Small intestine (tissue), 7 donors: ENCODE measurements around the gene CBFB. TPM values are rescaled to one million over a fixed set of nuclear protein-coding genes. Genes with fewer than 3 reads are reported as not detected.

Experiments
- DNase-seq, 2 donors: peaks; one replicate each; pipeline versions ENCODE4 v3.0.0 to v3.0.0-alpha.2; 2013
- FAIRE-seq: peaks from 2 replicates; lab custom pipeline; 2012; peaks lifted over from hg19 to GRCh38; lab: Jason Lieb, UNC
- H3K27ac ChIP-seq, 3 donors: one replicate each; pipeline ENCODE4 v1.5.1; 2013; ENCODE audit warnings: low read length in 2 of 3, mild to moderate bottlenecking in 2 of 3, control low read depth in 1 of 3, inconsistent platforms in 1 of 3, low read depth in 1 of 3, moderate library complexity in 1 of 3
- H3K27me3 ChIP-seq, 3 donors: one replicate each; pipeline ENCODE4 v1.6.1; 2013; ENCODE audit warnings: low read length in 3 of 3, inconsistent platforms in 1 of 3; ENCODE audit not compliant: control insufficient read depth in 3 of 3, insufficient read depth in 3 of 3
- H3K36me3 ChIP-seq, 3 donors: one replicate each; pipeline ENCODE4 v1.6.1; 2013; ENCODE audit warnings: low read length in 3 of 3, inconsistent platforms in 1 of 3, low read depth in 1 of 3, mild to moderate bottlenecking in 1 of 3, moderate library complexity in 1 of 3; ENCODE audit not compliant: control insufficient read depth in 3 of 3, insufficient read depth in 2 of 3
- H3K4me1 ChIP-seq, 3 donors: one replicate each; pipeline ENCODE4 v1.6.1; 2013; ENCODE audit warnings: low read length in 2 of 3, inconsistent platforms in 1 of 3, low read depth in 1 of 3, mild to moderate bottlenecking in 1 of 3, moderate library complexity in 1 of 3; ENCODE audit not compliant: control insufficient read depth in 3 of 3, insufficient read depth in 2 of 3
- H3K4me3 ChIP-seq, 3 donors: one replicate each; pipeline ENCODE4 v1.5.1; 2013; ENCODE audit warnings: low read length in 3 of 3, control low read depth in 1 of 3, inconsistent platforms in 1 of 3, low read depth in 1 of 3, mild to moderate bottlenecking in 1 of 3, moderate library complexity in 1 of 3
- H3K9me3 ChIP-seq, 2 donors: one replicate each; pipeline ENCODE4 v1.6.1; 2013; ENCODE audit warnings: low read depth in 1 of 2, low read length in 1 of 2; ENCODE audit not compliant: control insufficient read depth in 2 of 2, insufficient read depth in 1 of 2
- WGBS, 3 donors: extraction: QIAGEN DNeasy Blood & Tissue Kit; methylation state at CpG; one replicate each; pipeline ENCODE4 v1.1.7; 2013; 5-methylcytosine and 5-hydroxymethylcytosine counted together
- polyA plus RNA-seq, 4 donors: library from polyadenylated mRNA; stranded (reverse) in 3 of 4; unstranded in 1 of 4; fragments of 200-250 nt in 3 of 4; fragments of 120-200 nt in 1 of 4; gene quantifications; one replicate each; pipeline versions ENCODE4 v1.2.1 to v1.2.3, GENCODE V29; 2013
- donor health status: healthy with polysubstance abuse.
- donor health status: control.
- donor health status: control.
- donor health status: Bipolar disorder and iron deficiency.
- donor health status: healthy.

The CBFB gene
- polyA plus RNA-seq, 4 donors: 5.4 to 21.6 (median 10.7) TPM

- 85 to 98% (median 94%) methylated on average over 2 of the region's 2 CpGs for WGBS, 3 donors
- Histone ChIP-seq H3K4me3 (no peak overlapping the region), H3K27ac (no peak overlapping the region), H3K27me3 (no peaks in the 10 kb centered on the region), H3K9me3 (no peaks in the 10 kb centered on the region), H3K4me1 (no peaks in the 10 kb centered on the region), H3K36me3 (peaks cover 0 to 9% (median 0%) of the 10 kb centered on the region in 3 donors)
- no peak for FAIRE-seq
- DNase-seq: no peak
Measured at GRCh38 chr16:67054901-67055300, 26.0 kb downstream of the CBFB start.

GRCh38 chr16:67055712-67056487 is 27.0 kb downstream of the CBFB start:
- FAIRE-seq: no peak
- H3K4me3 ChIP-seq: no peak overlapping the region
- WGBS, 3 donors: 79 to 88% (median 86%) methylated on average over 4 of the region's 4 CpGs
- peaks cover 0 to 9% (median 0%) of the 10 kb centered on the region in 3 donors for H3K36me3 ChIP-seq
- no peaks in the 10 kb centered on the region for H3K4me1 ChIP-seq
- H3K27ac ChIP-seq: no peak overlapping the region
- DNase-seq: peak in 1 of 2 donors; percentile 9
- no peaks in the 10 kb centered on the region for H3K27me3 ChIP-seq
- no peaks in the 10 kb centered on the region for H3K9me3 ChIP-seq

GRCh38 chr16:67063008-67063407 is 34.1 kb downstream of the CBFB start:
- no peak overlapping the region for H3K27ac ChIP-seq
- no peaks in the 10 kb centered on the region for H3K27me3 ChIP-seq
- no peak overlapping the region for H3K4me3 ChIP-seq
- no peak for DNase-seq
- peaks cover 6 to 11% (median 9%) of the 10 kb centered on the region in 3 donors for H3K36me3 ChIP-seq
- no peak for FAIRE-seq
- no peaks in the 10 kb centered on the region for H3K4me1 ChIP-seq
- peaks cover 0 to 6% of the 10 kb centered on the region in 2 donors for H3K9me3 ChIP-seq
- WGBS, 3 donors: 43 to 62% (median 45%) methylated on average over 2 of the region's 2 CpGs

- no peak overlapping the region for H3K27ac ChIP-seq
- H3K36me3 ChIP-seq: peaks cover 7 to 34% (median 12%) of the 10 kb centered on the region in 3 donors
- WGBS, 3 donors: 95 to 100% (median 100%) methylated on average over 2 of the region's 2 CpGs
- no peaks in the 10 kb centered on the region for H3K27me3 ChIP-seq
- H3K4me3 ChIP-seq: no peak overlapping the region
- H3K9me3 ChIP-seq: peaks cover 0 to 10% of the 10 kb centered on the region in 2 donors
- no peaks in the 10 kb centered on the region for H3K4me1 ChIP-seq
- FAIRE-seq (no peak), DNase-seq (no peak)
Measured at GRCh38 chr16:67068212-67068753, 39.3 kb downstream of the CBFB start.

GRCh38 chr16:67071476-67072048 is 42.6 kb downstream of the CBFB start:
- Histone ChIP-seq H3K4me3 (no peak overlapping the region), H3K36me3 (peaks cover 7 to 53% (median 16%) of the 10 kb centered on the region in 3 donors), H3K27ac (no peak overlapping the region), H3K27me3 (no peaks in the 10 kb centered on the region), H3K4me1 (no peaks in the 10 kb centered on the region), H3K9me3 (peaks cover 0 to 10% of the 10 kb centered on the region in 2 donors)
- DNase-seq (no peak), FAIRE-seq (no peak)
- WGBS, 3 donors: 82 to 88% (median 86%) methylated on average over 4 of the region's 4 CpGs

- Histone ChIP-seq H3K27ac (no peak overlapping the region), H3K4me1 (no peaks in the 10 kb centered on the region), H3K36me3 (peaks cover 2 to 36% (median 7%) of the 10 kb centered on the region in 3 donors), H3K9me3 (no peaks in the 10 kb centered on the region), H3K27me3 (no peaks in the 10 kb centered on the region), H3K4me3 (no peak overlapping the region)
- 98 to 100% (median 98%) methylated on average over 2 of the region's 2 CpGs for WGBS, 3 donors
- DNase-seq (no peak), FAIRE-seq (no peak)
Measured at GRCh38 chr16:67075331-67075730, 46.4 kb downstream of the CBFB start.

GRCh38 chr16:67077871-67078270 is 48.9 kb downstream of the CBFB start:
- Histone ChIP-seq H3K4me3 (no peak overlapping the region), H3K27me3 (no peaks in the 10 kb centered on the region), H3K4me1 (no peaks in the 10 kb centered on the region), H3K9me3 (no peaks in the 10 kb centered on the region), H3K27ac (no peak overlapping the region), H3K36me3 (peaks cover 0 to 27% (median 4%) of the 10 kb centered on the region in 3 donors)
- 25 to 74% (median 50%) methylated on average over 4 of the region's 4 CpGs for WGBS, 3 donors
- peak; percentile 31 to 34 for DNase-seq
- FAIRE-seq: no peak

GRCh38 chr16:67082100-67082499 is 53.2 kb downstream of the CBFB start:
- H3K27ac ChIP-seq: no peak overlapping the region
- H3K36me3 ChIP-seq: peaks cover 0 to 13% (median 0%) of the 10 kb centered on the region in 3 donors
- 90 to 99% (median 95%) methylated on average over 6 of the region's 6 CpGs for whole genome bisulfite sequencing, 3 donors
- H3K4me3 ChIP-seq: no peak overlapping the region
- H3K27me3 ChIP-seq: no peaks in the 10 kb centered on the region
- H3K9me3 ChIP-seq: no peaks in the 10 kb centered on the region
- DNase-seq (no peak), FAIRE-seq (no peak)
- no peaks in the 10 kb centered on the region for H3K4me1 ChIP-seq
